Activated T-cell treated with anti-CD3 and anti-CD28 coated beads, Interleukin-2, amount 50 U/mL, for 48 hours (primary cell): Measurements from ENCODE around the gene MAPK11.
A peak's percentile ranks its signal among the peaks of the same experiment; 100 is the strongest.

Experiments used
- DNase-seq, 2 experiments: peaks; one replicate each; pipeline ENCODE4 v3.0.0-alpha.2; 2020

The MAPK11 gene

DNA sequence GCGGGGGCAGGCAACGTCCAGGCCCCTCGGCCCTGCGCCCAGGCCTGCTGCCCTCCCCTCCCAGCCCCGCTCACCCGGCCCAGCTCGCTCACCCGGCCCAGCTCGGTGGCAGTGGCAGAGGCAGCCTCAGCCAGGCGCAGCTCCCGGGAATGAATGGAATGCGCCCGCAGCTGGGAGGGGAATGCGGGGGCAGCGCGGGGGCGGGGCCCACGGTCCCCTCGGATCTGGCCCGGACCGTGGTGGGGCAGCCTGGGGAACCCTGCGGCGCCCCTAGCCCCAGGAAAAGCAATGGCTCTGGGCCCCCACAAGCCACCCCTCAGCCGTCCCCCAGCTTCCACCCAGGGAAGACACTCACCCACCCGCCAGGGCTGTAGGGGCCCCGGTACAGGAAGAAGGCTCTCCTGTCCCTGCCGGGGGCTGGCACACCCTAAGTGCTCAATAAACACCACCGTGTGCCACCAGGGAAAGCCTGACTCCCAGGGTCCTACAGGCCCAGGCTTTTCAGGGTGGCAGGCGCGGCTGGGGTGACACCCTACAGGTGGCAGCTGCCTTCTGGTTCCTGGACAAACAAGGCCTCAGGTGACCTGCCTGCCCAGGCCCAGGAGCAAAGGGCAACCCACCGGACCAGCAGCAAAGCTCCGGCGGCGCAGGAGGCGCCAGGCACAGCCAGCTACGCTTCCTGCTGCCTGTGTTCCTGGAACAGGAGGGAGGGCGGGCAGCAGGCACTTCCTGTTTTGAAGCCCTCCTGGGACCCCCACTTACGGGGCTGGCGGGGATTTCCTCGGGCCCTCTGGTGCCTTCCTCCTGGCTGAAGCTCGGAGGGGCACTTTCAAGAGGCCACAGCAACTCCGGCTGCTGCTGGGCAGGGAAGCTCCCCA, 23.5 kb upstream of the MAPK11 start:
- DNase-seq = no peak

DNA sequence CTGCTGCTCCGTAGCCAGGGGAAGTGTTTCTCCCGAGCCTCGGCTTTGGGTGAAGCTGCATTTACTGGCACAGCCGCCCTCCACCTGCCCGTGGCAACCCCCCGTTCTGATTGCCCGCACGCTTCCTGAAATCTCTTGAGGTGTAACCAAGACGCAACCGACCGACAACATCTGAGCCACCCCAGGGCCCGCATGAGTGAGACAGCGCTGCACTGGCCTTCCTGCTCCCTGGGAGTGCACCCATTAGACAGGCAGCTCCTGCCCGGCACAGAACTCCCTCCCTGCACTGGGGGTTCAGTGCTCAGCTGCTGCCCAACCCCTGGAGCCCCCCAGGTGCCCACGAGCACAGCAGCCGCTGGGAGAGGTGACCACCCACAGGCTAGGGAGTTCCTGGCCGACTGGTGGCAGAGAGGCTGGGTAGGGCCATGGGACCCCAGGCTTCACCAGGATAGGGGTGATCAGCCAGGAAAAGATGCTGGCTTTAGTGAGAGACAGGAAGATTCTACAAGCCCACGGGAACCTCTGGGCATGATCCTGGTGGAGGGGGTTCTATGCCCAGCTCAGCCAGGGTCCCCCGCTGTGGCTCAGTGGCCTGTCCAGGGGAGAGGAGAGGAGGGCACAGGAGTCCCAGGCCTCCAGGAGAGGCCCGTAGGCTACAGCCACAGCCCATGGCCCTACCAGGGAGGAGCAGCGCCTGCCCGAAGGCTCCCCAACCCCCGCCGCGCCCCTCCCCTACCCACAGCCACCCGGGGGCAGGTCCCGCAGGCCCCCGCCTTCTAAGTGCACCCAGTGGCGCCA, 22.7 kb upstream of the MAPK11 start:
- no peak for DNase-seq

DNA sequence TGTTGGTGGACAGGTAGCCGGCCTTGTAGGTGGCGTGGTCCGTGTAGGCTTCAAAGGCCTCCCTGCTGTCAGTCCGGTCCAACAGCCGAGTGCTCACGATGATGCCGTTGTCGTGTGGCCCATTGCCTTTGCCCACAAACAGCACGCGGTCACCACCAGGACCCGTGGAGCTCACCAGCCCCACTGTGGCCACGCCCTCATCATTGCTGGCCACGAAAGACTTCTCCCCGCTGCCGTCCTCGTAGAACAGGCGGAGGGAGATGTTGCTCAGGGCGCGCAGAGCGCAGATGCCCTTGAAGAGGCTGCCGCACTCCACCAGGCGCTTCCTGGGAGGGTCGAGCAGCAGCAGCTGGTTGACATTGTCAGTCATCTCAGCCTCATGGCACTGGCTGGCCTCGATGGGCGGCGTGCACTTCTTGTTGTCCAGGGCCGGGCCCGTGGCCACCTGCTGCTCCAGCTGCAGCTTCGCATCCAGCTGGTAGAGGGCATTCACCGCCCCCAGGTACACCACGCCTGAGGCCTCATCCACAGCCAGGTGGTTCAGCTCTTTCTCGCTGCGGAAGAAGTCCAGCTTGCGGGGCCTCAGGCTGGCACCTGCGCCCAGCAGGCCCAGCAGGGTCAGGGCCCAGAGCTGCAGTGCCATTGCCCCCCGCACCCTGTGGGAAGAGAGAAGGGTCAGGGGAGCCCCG, 19.9 kb upstream of the MAPK11 start:
- no peak for DNase-seq

DNA sequence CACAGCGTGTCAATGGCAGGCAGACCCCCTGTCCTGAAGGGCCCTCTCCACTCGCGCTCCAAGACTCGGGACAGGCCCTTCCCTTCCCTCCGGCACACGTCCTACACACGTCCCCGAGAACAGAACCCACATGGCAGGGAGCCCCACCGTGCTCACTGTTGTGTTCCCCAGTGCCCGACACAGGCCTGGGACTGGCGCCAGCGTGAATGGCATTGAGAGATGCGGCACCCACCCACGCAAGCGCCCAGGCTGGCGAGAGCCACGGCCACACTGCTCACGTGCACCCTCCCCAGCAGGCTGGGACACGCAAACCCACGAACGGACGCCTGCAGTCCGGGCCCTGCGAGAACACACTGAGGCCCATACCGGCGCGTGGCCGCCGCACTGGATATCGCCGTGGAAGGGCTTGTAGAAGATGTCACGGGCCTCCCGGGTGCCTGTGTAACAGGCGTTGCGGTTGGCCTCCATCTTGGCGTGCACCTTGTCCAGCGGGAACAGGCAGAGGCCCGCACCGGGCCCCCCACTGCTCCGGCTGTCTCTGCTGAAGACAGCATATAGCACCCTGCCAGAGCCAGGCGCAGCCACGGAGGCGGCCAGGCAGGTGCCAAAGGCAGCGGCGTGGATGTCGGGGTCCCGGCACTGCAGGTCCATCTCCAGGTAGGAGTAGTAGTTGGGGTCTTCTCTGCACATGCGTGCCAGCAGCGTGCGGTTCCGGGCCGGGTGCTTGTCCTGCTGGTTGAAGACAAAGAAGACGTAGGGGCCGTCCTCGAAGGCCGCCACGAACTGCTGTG, 19.2 kb upstream of the MAPK11 start:
- no peak for DNase-seq

DNA sequence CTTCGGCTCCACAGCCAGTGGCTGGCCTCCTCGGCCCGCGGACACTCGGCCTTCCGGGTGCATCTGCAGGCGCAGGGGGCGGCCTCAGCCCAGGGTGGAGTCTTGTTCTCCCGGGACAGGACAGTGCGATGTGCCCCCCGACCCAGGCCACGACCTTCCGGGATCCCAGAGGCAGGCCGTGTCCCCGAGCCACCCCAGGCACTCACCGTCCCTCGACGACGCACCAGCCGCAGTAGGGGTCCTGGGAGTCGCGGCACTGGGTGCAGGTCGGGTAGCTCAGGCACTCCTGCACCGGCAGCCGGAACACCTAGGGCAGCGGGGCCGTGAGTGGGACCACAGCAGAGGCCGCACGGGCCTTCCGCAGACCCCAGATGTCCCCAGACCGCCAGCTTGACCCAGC, 17.6 kb upstream of the MAPK11 start:
- DNase-seq = no peak

DNA sequence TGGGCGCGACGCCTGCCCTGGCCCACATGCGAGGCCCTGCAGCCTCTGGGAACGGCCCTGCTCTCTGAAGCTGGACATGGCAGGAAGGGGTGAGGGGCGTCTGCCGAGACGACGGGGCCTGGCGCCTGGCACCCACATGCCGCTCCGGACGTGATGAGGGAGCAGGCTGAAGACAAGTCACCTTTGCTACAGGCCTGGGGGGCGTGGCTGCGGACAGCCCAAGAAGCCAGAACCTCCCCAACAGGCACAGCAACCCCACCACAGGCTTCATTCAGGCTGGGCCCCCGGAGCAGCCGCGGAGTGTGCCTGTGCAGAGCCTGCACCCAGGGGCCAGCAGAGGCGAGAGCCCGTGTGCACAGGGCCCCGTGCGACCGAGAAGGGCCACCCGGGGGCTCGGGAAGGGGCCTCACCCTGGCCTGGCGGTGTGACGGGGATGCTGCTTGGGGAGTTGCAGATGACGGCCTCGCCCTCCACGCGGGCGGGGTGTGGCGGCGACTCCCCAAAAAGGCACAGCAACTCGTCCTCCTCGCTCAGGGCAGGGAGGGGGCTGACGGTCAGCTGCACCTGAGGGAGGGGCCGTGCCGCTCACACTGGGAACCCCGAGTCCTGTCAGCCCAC, 16.6 kb upstream of the MAPK11 start:
- DNase-seq = no peak

DNA sequence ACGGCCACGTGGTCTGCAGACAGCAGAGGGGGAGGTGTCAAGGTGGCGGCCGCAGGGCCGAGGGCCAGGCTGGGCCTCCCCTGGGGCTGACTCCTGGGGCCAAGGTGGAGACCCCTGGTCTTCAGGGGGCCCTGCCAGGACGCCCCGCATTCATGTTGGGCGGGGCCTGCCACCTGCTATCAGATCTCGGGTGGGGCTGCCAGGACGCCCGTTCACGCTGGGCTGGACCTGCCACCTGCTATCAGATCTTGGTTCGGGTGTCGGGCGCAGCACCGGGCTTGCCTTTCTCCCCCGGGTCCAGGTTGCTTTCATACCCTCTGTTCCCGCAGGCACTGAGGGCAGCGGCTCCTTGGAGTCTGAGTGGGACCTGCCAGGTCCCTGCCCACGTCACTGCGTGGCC, 16.1 kb upstream of the MAPK11 start:
- no peak for DNase-seq

DNA sequence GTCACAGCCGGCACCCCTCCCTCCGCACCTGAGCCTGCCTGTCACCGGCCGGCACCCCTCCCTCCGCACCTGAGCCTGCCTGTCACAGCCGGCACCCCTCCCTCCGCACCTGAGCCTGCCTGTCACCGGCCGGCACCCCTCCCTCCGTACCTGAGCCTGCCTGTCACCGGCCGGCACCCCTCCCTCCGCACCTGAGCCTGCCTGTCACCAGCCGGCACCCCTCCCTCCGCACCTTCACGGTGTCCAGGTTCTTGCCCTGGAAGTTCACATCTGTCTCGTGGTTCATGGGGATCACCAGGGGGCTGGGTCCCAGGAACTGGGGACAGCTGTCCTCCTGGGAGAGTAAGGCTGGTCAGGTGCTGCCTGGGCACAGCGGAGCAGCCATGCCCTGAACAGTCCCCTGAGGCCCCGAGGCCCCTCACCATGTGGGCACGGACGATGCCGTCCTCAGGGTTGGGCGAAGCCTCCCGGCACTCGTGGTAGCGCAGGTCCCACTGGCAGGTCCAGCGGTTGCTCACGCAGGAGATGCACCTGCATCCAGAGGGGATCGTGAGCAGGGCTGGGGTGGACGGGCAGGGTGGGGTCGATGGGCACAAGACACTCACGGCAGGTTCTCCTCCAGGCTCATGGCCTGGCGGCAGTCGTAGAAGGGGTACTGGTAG, 15.5 kb upstream of the MAPK11 start:
- DNase-seq = no peak

DNA sequence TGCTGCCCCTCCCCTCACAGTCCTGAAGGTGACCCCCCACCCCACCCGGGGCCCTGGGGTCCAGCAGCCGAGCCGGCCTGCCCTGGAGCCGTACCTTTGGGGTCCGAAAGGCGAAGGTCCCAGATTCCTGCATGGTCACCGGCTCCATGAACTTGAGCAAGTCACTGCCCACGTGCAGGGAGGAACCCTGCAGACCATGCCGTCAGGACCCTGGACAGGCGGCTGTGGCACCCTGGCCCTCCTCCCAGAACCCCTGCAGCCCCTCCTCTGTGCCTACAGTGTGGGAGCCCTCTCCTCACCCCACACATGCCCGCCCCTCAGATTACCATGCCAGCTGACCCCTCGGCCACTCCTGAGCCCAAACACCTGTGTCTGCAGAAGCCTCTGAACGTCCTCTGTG, 14.3 kb upstream of the MAPK11 start:
- no peak for DNase-seq

DNA sequence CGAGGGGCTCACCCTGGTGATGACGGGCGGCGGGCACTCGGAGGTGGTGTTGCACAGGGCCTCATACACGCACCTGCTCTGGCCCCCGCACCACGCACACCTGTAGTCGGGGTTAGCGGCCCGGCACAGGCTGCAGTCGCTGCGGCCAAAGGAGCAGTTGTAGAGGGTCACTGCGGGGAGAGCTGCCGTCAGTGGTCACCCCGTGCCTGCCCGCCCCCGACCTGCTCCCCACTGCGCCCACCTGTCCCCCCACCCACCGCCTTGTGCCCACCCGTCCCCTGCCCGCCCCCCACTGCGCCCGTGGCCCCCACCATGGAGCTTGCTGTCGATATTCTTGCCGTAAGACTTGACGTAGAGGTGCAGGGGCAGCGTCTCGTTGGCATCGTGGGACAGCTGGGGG, 13.6 kb upstream of the MAPK11 start:
- DNase-seq = no peak

DNA sequence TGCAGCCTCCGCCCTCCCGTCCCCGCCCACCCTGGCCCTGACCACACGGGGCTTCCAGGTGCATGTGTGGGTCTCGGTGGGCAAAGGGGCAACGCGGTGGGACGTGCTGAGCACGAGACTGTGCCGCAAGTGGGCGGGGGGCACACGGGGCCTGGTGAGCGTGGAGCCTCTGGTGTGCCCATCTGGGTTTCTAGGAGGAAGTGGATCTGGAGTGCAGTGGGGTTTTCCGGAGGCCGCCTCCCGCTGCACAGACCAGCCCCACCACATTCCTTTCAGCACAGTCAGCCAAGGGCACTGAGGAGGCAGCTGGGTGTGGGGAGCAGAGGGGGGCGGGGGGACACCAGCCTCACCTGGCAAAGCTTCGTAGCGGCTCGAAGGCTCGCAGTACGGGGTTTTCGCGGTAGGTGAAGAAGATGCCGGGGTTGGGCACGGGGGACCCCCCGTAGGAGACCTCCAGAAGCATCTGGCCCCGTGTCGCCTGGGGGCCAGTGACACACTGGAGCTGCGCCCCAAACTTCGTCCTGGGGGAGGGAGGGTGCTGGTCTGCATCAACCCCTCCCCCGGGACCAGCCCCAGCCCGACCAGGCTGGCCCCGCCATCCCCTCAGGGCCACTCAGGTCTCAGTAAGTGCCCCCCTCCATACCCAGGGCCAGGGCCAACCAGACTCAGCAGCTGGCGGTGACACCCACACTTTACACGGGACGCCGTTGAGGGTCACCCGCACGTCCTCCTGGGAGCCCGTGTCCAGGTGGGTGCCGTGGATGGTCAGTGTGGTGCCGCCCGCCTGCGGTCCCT, 12.4 kb upstream of the MAPK11 start:
- DNase-seq = no peak

DNA sequence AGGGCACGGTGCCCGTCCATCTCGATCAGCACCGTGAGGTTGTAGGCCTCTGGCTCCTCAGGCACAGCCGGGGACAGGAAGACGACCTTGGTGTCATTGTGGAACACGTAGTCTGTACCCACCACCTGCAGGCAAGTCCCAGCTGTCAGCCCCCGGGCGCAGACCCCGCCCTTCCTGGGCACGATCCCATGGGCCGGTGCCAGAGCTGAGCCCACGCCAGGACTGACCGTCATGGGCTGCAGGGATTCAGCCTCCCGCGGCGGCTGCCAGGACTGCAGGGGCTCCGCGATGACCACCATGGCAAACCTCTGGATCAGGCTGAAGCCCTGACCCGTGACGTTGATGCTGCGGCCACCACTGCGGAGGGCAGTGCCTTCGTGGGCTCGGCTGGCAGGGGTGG, 11.8 kb upstream of the MAPK11 start:
- no peak for DNase-seq

DNA sequence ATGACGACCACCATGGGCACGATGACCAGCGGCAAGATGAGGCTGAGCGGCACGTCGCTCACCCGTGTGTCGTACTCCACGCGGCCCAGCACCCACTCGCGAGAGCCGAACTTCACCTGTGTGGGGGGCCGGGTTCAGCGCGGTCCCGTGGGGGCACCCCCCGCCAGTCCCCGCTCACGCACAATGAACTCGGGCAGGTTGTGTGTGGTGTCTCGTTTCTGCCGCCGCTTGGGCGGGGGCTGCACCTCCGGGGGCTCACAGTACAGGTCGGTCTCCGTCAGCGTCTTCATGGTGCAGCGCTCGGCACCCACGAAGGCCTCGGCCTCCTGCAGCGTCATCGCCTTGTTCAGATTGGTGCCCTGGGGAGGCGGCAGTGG, 11.2 kb upstream of the MAPK11 start:
- DNase-seq = no peak

DNA sequence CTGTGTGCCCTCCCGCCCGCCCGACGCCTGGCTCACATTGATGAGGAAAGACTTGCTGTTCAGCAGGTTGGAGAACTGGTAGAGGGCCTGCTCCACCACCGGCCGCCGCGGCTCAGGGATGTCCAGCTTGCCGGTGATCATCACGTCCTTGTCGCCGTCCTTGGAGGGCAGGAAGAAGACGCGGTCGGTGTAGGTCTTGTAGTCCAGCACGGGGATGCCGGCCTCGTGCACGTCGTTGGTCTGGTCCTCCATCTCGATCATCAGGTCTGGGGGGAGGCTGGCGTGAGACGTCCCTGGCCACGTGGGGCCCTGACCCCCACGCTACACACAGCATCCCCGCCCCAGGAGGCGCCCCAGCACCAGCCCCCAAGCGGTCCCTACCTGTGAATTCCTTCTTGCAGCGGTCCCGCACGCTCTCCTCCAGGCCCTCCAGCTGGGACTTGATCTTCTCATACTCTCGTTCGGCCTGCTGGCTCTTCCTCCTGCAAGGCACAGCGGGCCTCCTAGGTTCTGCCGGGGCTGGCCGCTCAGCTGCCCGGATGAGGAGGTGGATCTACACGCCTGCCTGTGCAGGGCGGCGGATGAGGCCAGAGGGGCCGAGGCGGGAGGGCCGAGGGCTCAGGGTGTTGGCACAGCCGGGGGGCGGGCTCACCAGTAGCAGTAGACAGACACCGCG, 10.7 kb upstream of the MAPK11 start:
- no peak for DNase-seq

DNA sequence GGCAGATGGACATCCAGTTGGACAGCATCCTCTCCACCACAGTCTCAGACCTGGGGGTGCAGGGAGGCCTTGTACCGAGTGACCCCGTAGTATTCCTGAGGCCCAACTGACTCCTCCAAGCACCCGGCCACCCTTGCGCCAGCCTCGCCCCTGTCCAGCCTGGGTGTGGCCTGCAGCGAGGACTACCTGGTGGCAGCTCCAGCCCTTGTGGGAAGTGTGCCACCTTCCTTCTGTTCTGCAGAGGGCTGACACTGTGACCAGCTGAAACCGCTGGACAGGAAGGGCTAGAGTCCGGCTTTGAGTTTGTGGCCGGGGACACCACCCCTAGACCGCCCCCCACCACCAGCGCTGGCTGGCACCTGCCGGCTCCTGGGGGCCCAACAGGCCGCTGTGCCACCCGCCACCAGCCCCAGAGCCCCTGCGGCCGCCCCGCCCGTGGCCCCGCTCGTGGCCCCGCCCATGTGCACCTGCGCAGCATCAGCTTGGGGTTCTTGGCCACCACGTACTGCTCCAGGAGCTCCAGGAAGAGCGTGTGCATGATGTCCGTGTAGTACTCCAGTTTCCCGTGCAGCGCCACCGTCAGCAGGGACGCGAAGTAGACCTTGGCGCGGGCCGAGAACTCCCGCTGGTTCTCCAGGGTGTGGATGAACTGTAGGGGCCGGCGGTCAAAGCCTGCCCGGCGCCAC, 10.0 kb upstream of the MAPK11 start:
- no peak for DNase-seq

DNA sequence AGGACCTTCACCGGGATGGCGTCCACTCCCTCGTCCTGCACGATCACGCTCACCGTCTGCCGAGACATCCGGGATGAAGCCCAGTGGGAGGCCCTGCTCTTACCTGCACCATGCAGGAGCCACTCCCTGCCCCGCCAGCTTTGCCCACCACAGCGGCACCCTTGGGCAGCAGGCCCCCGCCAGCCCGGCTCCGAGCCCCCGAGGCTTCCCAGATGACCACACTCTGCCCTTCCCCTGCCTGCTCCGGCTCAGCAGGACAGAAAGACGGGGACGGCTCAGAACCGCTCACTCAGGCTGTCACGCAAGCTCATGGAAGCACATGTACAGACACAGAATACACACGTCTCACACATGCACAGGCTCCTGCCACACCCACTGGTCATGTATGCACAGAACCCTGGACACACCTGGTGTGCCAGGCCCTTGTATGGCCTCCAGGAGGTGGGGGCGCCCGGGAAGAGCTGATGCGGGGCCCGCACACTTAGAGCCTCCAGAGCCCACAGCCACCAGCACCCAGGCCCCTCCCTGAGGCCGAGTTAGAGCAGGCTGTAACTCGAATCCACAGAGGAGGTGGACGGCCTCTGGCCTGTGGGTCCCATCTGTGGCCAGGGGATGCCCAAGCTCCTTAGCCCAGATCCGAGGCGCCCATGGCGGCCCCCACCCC, 8.9 kb upstream of the MAPK11 start:
- DNase-seq = no peak

DNA sequence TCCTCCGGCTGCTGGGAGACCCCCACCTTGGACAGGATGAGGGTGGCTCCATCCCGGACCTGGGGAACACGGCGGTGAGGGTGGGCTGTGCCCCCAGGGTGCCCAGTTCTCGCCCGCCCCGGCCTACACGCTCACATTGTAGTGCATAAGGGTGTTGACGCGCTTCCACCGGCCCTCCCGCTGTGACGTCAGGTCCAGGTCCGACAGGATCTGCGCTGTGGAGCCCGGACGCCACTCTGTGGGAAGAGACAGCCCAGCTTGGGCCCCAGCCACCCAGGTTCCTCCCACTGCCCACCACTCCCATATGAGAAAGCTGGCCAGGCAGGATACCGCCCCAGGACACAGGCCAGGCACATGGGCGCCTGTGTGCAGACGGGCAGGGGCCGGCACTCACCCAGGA, 8.3 kb upstream of the MAPK11 start:
- no peak for DNase-seq

DNA sequence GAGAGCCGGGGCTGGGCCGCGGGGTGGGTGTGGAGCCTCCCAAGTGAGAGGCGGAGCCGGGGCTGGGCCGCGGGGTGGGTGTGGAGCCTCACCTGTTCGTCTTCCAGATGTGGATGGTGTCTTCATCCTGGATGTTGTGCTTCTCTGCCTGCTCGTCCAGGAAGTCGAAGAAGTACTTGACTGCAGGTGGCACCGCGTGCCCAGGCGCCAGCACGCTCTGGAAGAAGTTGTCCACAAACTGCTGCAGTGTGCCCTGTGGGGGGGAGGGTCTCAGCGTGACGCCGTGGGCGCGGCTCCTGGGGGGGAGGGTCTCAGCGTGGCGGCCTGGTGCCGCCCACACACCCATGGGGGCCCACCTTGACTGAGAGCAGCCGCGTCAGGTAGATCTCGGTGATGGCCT, 7.6 kb upstream of the MAPK11 start:
- DNase-seq = no peak

DNA sequence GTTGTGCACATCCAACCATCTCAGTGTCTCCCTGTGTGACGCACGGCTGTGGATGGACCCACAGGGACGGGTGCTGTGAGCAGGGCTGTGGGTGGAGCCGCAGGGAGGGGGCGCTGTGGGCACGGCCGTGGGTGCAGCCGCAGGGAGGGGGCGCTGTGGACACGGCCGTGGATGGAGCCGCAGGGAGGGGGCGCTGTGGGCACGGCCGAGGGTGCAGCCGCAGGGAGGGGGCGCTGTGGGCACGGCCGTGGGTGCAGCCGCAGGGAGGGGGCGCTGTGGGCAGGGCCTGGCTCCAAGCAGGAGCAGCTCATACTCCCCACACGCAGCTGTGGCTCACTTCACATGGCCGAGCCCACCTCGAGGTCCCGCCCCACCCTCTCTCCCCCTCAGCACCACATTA, 6.0 kb upstream of the MAPK11 start:
- DNase-seq = peak; percentile 46 to 62
